GM12874 (cell line): ENCODE results near the gene SYNGAP1.

Source experiments
- CTCF ChIP-seq: IDR thresholded peaks from 2 replicates; pipeline ENCODE4 v1.5.1; 2011; ENCODE audit warnings: low read depth, mild to moderate bottlenecking, control low read depth, low read length, moderate library complexity; ENCODE audit not compliant: insufficient read depth

The SYNGAP1 gene

GRCh38 chr6:33442283-33442682 lies 22.4 kb downstream of the SYNGAP1 start:
- TF ChIP-seq CTCF: no peak

- TF ChIP-seq CTCF: no peak
Measured at GRCh38 chr6:33443025-33443424, 23.2 kb downstream of the SYNGAP1 start.

- TF ChIP-seq CTCF: no peak
Measured at GRCh38 chr6:33443619-33444504, 24.0 kb downstream of the SYNGAP1 start.

- TF ChIP-seq CTCF: no peak
Measured at GRCh38 chr6:33445119-33445603, 25.3 kb downstream of the SYNGAP1 start.

GRCh38 chr6:33446356-33446755 lies 26.5 kb downstream of the SYNGAP1 start:
- TF ChIP-seq CTCF: no peak

GRCh38 chr6:33450434-33450833 lies 30.6 kb downstream of the SYNGAP1 start:
- no peak for TF ChIP-seq CTCF

GRCh38 chr6:33451606-33452005 lies 31.7 kb downstream of the SYNGAP1 start:
- TF ChIP-seq CTCF: no peak
